AG08395 (cell line): Measurements from ENCODE around the gene MACROD2.
A peak's percentile ranks its signal among the peaks of the same experiment; 100 is the strongest.

Experiments
- DNase-seq: peaks from one replicate; pipeline ENCODE4 v3.0.0; 2012; ENCODE audit warnings: mixed read lengths, low spot score

MACROD2 gene

DNA sequence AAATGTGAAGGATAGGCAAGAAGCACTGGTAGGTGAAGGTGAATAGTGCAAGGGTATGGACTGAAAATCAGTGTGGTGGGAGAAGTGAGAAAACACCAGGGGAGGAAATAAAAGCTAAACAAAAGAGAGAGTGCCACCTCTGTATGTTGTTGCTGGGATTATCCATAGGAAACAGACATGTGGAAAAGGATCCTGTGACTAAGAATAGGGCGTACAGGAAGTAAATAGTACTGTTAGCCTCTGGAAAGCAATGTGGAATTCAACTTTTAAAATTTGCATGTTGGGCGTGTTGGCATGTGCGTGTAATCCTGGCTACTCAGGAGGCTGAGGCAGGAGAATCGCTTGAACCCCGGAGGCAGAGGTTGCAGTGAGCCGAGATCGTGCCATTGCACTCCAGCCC lies 1916.3 kb downstream of the MACROD2 start:
- no peak for DNase-seq

DNA sequence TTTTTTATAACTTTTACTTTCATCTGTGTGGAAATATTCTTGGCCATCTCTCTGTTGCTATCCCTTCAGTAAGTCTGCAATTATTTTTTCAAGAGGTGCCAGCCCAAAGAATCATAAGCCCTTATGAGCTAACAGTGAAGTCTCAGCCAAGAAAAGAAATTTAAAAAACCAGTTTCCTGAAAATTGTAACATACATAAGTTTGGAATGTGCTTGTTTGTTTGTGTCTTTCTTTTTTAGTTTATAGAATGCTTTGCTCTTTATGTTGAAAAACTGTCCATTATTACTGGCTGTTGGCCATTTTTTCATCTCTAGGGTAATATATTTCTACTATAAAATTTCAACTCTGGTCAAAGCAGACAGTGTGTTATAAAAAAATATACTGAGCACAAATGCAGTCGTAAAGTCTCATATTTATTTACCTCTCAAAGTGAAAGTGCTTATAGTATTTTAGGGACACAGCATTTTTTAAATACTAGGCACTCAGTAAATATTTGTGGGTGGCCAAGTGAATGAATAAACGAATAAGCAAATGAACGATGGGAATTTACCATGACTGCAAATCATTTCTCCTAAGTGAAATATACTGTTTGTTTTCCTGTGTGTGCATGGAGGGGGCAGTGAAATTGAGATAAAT lies 1918.2 kb downstream of the MACROD2 start:
- DNase-seq = no peak

DNA sequence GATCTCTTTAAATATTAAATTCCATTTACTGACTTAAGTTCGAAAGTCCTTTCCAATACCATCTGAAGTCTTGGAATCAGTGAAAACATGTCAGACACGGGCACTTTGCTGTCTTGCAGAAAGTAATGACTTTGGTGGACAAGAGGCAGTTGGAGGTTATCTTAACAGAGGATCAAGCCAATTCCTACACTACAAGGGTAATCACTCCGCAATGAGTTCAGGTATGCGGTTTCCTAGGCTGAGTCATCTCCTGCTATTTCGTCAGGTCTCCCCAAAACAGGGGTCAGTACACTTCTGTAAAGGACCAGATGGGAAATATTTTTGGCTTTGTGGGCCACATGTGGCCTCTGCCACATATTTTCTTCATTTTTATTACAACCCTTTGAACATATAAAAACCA lies 1921.3 kb downstream of the MACROD2 start:
- DNase-seq = no peak

DNA sequence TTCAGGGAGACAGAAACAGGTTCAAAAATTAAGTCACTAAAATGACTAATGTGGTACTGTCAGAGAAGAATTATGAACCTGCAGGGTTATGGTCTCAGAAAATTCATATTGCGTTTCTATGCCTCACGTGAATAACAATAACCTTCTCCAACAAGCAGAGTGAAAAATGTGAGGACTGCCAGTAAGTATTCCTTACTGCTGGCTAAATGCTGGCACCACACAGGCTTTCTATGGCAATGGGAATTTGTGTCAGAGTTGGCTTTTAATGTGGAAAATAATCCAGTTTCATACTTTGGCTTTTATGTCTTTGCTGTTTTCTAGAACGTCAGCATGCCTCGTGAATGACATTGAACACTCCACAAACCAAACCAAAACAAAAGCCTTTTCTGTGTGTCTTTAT lies 1922.0 kb downstream of the MACROD2 start:
- DNase-seq = no peak

DNA sequence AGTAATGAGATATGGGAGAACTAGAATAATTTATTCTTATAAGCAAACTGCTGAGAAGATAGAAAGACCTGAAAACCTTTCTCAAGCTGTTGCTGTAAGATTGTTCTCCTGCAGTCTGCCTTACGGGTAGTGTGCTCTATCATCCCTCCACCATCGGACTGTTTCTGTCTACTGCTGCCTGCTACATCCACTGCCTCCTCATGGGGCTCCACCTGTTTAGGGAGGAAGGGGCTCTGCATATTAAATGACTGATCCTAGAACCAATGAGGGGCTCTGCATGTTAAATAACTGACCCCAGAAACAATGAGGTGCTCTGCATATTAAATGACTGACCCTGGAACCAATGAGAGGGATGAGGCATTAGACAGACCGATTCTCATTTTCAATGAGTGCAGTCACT lies 1923.3 kb downstream of the MACROD2 start:
- no peak for DNase-seq

DNA sequence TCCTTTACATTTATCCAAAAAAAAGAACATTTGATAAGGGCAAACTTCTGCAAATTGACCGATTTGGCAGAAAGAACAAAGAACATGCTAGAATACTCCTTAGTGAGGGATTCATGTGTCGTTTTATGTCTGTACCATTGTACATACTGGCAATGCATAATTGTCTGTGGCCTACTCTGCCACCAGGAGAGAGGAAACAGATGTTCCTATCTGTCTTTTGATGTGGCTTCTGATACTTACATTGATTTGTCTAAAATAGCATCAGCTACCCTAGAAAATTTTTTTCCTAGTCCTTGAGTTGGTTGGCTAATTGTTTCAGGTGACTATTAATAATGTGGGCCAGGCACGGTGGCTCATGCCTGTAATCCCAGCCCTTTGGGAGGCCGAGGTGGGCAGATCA lies 1923.8 kb downstream of the MACROD2 start:
- no peak for DNase-seq

DNA sequence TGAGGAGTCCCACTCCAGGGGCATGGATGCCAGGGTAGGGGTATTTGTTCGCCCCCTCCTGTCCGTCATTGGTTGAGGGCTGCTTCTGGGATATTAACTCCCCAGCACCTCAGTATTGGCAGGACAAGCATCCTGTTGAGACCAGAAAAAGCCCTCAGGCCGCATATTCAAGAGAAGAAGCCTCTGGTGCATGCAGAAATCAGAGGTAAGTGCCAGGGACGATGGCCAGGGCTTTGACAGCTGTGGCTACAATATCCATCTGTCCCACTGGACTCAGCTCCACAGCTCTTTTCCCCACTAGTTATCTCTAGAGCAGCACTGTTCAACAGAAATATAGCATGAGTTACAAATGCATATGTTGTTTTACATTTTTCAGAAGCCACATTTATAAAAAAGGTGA lies 1926.6 kb downstream of the MACROD2 start:
- no peak for DNase-seq

DNA sequence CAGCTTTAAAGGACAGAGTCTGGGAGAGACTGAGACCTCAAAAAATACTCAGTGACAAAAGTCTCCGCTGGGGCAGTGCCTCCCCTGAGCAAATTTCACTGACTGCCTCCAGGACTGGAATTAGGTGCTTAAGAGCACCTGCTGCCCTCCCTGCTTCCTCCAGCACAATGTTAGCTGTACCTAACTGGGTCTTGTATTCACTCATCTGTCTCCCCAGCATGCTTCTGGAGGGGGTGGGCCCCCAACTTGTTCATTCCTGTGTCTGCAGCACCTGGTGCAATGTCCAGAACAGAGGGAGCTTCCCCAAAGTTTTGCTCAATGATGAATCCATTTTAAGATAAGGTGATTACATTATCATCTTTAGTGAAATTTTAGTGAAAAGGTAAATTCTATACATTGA lies 1927.2 kb downstream of the MACROD2 start:
- DNase-seq = no peak

DNA sequence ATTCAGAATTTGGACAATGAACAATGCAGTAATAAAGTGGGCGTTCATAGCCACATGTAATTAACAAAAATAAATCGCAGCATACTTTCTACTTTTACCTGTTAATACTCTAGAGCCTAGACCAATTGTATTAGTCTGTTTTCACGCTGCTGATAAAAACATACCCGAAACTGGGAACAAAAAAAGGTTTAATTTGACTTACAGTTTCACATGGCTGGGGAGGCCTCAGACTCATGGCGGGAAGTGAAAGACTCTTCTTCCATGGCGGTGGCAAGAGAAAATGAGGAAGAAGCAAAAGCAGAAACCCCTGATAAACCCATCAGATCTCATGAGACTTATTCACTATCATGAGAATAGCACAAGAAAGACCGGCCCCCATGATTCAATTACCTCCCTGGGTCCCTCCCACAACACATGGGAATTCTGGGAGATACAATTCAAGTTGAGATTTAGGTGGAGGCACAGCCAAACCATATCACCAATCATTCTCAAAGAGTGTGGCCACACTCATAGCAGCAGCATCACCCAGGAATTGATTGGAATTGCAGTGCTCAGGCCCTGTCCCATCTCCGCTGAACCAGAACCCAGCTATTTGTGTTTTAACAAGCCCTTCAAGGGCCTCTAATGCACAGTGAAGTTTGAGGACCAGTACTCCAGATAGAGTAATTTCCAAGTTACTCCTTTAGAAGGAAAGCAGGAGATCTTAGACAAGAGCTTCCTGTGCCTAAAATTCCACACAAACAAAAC lies 1927.9 kb downstream of the MACROD2 start:
- no peak for DNase-seq

DNA sequence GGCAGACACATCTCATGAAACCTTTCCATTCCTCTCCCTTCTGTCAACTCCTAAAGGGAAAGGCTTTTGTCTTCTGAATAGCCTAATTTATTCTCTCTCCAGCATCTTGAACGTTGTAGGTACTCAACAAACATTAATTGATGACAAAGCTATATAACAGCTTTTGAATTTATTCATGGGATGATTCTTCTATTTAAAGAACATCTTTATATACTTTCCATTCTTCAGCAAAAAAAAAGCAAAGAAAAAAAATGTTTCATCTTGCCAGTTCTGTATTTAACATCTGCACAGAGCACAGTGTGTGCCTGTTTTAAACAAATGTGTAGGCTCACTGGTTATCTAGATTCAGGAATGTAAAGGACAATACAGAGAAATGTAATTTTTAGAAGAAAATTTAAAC lies 1929.2 kb downstream of the MACROD2 start:
- DNase-seq = no peak

DNA sequence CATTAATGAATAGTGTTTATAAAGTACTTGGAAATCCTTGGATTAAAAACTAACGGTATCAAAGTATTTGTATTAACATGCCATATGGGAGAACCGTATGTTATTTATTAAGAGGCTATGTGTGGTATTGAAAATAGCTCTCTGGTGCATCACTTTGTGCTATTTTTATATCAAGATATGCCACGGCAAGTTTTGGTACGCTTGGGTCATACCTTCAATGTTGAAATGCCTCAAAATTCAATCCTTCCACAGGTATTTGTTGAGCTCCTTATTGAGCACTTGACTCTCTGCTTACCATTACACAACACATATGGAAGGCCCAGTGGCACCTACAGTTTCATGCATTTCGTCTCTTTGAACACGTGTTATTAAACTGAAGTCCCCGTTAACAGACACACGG lies 1930.1 kb downstream of the MACROD2 start:
- no peak for DNase-seq

DNA sequence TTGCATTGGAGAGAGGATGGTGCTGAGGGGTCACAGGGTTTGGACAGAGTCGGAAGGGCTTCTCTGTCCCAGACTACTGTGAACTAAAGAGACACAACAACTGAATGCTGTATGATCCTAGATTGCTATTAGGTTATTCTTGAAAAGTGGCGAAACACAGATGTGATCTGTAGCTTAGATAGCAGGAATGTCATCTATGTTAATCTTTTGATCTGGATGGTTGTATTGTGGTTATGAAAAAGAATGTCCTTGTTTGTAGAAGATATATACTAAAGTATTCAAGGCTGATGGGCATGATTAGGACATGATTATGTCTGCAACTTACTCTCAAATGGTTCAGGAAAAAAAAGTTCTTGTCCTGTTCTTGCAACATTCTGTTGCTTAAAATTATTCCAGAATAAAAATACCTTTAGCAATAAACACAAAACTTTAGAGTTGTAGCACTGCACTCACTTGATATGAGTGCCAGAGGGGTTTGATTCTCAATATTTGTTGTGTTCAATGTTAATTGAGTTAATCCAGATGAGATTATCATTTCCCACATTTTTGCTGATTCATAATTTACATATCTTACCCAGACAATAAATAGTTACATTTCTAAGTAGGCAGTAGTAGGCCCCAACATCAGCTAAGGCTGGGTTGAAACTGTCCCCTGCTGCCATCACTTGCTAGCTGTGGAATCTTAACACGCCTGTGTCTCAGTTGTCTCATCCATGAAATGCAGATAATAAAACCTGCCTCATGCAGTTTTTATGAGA lies 1932.8 kb downstream of the MACROD2 start:
- peak; percentile 6 for DNase-seq

DNA sequence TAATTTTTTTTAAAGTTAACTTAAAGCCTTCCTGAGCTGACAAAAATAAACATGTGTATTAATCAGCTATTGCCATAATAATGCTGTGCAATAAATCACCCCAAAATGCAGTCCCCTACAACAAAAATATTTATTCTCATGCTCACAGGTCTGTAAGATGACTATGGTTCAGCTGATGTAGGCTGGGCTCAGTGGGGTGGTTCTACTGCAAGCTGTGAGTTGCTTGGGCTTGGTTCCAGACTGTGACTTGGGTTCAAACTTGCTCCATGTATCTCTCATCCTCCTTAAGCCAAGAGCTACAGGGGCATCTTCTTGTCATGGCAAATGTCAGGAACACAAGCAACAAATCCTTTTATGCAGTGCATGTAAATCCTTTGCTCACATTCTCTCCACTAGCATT lies 1933.6 kb downstream of the MACROD2 start:
- no peak for DNase-seq

DNA sequence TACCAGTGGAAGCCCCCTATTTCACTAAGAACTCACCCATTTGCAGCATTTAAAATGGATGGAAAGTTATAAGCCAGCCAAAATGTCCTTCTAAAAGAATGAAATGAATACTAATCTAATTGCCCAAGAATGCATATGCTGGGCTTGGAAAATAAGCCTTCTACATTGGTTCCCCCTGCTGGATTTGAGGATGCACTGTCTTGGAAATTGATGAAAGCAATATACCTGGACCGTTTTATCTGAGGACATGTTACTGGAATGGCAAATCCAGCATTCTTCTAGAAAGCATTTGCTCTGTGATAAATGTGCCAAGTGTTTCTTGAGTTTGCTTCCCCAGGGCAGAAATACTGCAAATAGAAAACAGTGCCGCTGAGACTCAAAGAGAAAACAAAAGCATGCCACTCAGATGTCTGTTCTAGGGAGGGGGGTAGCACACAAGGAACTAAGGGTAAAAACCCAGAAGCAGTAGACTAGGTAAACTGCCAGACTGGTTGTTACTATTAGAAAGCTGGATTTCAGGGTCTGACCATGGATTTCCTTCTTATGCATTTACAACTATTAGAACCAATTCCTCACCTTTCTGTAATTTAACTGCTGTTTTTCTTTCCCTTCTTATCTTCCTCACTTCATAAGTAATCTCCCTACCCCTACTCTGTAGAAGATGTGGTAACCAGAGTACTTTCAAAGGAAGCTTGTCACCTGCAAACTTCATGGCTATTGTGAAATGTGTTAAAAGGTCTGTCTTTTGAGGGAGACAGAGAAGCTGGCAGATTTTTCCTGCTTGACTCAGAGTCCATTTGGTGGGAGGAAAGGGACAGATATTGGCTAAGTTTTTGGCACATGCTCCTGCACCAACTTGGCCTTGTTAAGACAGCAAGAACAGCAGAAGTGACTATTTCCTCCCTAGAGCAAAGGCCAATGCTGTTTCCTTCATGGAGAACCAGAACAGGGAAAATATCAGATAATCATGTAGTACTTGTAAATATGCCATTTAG lies 1935.3 kb downstream of the MACROD2 start:
- peak; percentile 46 for DNase-seq

DNA sequence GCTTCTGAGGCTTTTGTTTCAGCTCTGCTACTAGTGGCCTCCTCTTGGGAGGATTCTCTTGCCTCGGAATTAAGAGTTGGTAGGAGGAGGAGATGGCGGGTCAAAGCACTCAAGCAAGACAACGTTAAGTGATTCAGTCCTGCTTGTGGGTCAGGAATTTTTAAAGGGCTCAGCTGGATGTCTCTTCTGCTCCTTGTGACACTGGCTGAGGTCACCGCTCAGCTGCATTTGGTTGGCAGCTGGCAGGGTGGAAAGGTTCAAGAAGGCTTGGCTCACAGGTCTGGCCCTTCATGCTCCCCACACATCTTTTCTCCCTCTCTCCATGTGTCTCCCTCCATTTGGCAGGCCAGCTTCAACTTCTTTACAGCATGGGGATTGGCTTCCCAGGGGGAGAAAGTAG lies 1936.6 kb downstream of the MACROD2 start:
- DNase-seq = no peak

DNA sequence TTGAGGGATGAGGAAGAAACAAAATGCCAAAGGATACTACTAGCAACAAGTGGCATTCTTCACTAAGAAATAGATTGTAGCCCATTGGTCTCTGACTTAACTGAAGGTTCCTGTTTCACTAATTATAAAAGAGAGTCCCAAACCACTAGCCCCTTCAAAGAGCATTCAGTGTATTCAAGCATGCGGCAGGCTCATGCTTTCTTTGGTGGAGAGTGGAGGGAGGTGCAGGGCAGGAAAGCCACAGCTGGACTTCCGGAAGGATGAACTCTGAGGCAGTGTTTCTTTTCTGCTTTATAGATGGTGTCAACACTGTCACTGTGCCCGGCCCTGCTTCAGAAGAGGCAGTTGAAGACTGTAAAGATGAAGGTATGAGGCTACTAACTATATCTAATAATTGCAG lies 1941.9 kb downstream of the MACROD2 start:
- DNase-seq = no peak

DNA sequence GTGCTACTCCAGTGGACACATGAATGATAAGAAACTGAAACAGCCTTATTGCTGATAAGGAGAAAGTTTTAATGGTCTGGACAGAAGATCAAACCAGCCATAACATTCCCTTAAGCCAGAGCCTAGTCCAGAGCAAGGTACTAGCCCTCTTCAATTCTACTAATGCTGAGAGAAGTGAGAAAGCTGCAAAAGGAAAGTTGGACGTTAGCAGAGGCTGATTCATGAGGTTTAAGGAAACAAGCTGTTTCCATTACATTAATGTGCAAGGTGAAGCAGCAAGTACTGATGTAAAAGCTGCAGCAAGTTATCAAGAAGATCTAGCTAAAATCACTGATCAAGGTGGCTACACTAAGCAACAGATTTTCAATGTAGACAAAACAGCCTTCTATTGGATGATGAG lies 1943.5 kb downstream of the MACROD2 start:
- DNase-seq = no peak

DNA sequence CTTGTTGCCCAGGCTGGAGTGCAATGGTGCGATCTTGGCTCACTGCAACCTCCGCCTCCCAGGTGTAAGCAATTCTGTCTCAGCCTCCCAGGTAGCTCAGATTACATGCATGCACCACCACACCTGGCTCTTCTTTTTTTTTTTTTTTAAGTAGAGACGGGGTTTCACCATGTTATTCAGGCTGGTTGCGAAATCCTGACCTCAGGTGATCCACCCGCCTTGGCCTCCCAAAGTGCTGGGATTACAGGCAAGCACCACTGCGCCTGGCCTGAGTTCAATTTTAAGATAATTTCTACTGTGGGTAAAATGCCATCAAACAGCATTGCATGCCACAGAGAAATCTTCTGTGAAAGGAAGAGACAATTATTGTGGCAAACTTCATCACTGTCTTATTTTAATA lies 1944.8 kb downstream of the MACROD2 start:
- DNase-seq = no peak

DNA sequence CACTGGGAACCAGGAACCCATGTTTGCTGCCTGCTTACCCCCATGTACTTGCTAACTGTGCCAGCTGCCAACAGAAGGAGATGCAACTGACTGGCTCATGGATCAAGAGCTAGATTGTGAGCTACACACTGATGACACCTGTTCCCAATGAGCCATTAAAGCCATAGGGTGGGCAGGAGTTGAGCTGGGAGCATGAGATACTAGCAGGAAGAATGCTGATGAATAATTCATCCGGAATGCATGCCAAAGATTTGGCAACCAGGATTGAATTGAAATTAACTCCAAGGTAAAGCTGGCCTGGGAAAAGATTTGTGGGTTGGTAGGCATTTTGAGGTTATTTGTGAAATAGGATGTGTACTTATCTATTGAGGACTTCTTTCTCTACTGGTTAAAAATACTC lies 1946.8 kb downstream of the MACROD2 start:
- peak; percentile 10 for DNase-seq

DNA sequence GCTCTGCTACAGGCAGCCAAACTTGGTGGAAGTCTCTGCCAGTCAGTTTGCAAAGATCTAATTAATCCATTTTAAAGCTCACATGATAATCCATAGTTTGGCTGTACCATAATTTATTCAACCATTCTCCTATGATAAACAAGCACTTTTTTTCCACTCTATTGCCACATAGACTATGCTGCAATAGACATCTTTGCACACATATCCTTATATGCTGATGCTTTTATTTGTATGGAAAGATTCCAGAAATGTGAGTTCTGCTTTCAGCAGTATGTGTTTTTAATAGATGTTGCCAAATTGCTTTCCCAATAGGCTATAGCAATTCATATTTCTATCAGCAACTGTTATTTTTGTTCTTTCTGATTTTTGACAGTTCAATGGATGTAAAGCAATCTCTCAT lies 1950.0 kb downstream of the MACROD2 start:
- DNase-seq = no peak

DNA sequence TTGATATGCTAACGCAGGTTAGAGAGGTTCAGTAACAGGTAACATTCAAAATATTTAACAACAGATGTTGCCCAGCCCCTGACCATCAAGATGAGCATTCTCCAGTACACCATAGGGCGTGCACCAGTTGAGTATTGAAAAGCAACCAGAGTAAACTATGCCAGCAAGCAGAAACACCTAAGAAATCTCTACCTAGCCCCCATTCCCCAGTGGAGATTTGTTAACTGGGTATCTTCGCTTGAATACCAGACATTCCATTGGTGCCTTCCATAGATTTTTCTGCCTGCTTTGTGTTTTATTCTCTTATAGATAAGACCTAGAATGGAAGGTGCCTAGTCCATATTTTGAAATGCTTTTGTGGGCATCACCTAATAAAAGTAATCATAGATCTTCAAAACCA lies 1954.1 kb downstream of the MACROD2 start:
- no peak for DNase-seq

DNA sequence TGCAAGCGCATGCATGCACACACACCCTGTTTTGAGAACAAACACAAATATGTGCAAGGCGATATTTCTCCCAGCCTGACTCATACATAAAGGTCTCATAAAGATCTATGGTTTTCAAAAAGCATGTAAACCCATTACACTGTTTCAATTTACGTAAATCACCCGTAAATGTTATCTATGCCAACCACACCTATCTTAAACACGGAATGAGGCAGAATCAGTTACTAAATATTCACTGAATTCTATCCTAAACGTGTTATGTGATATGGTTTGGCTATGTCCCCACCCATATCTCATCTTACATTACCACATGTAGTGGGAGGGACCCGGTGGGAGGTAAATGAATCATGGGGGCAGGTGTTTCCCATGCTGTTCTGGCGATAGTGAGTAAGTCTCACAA lies 1956.3 kb downstream of the MACROD2 start:
- DNase-seq = no peak
